HCT116 (cell line): Measurements from ENCODE around the gene SF3A2. TPM values are rescaled to one million over a fixed set of nuclear protein-coding genes. Genes with fewer than 3 reads are reported as not detected.

Source experiments
- ATAC-seq: fragments of 200-7000 bp; cut with Tn5 transposase; 2 replicates; pipeline ENCODE4 v1.9.1; 2020; ENCODE audit warnings: mild to moderate bottlenecking, moderate library complexity
- BruUV-seq: library from RNA; stranded (reverse); fragments of 400-500 nt; replicated peaks from 2 replicates; lab custom pipeline; 2021; lab: Mats Ljungman, UMichigan
- CTCF ChIA-PET: fragments of 300-600 bp; sonication (Branson Sonifier 250); formaldehyde crosslinking; loops from one replicate; lab custom pipeline; 2021; ENCODE audit warnings: antibody characterized with exemption; lab: Charles Lee
- POLR2A ChIA-PET: fragments of 300-600, 350-600 bp; sonication (Branson Sonifier 250); formaldehyde crosslinking; loops from one replicate; lab custom pipeline; 2021; ENCODE audit warnings: antibody characterized with exemption; lab: Charles Lee
- RAD21 ChIA-PET, 2 experiments: fragments of 300-600 bp; sonication (Branson Sonifier 250); formaldehyde crosslinking; loops; one replicate each; lab custom pipeline; 2023; ENCODE audit warnings: low total read pairs in 2 of 2; ENCODE audit not compliant: uncharacterized antibody in 2 of 2, unreplicated experiment in 2 of 2, low non-redundant PET in 1 of 2; lab: Charles Lee
- DNase-seq: peaks from one replicate; pipeline ENCODE4 v3.0.0-alpha.2; 2010; ENCODE audit warnings: low read depth, low spot score
- H2AFZ ChIP-seq: fragments of 200-600 bp; shearing (Covaris generic), sonication (generic); 2 replicates; pipeline ENCODE4 v1.6.1; 2017; ENCODE audit warnings: low read depth, mixed run types, mixed read lengths, antibody characterized with exemption, low read length; ENCODE audit not compliant: poor library complexity, severe bottlenecking
- H3K27ac ChIP-seq: 2 replicates; pipeline ENCODE4 v1.5.1; 2012; ENCODE audit warnings: low read depth, low read length
- H3K27me3 ChIP-seq: fragments of 200-600 bp; sonication (generic); 2 replicates; pipeline ENCODE4 v1.6.1; 2016; ENCODE audit warnings: mixed run types, low read length, mixed read lengths; ENCODE audit not compliant: insufficient read depth
- H3K36me3 ChIP-seq, 2 experiments: fragments of 200-500 bp in 1 of 2; fragments of 200-600 bp in 1 of 2; sonication (Bioruptor generic) in 1 of 2; sonication (generic) in 1 of 2; 2 replicates each; pipeline versions ENCODE4 v1.5.1 to v1.6.1; 2014 to 2016; ENCODE audit warnings: low read length in 2 of 2, inconsistent platforms in 1 of 2, mixed read lengths in 1 of 2, mixed run types in 1 of 2; ENCODE audit not compliant: insufficient read depth in 2 of 2, control insufficient read depth in 1 of 2
- H3K4me1 ChIP-seq, 2 experiments: fragments of 200-600 bp in 1 of 2; sonication (generic) in 1 of 2; 2 replicates each; pipeline versions ENCODE4 v1.5.1 to v1.6.1; 2012 to 2017; ENCODE audit warnings: low read length in 2 of 2, inconsistent platforms in 1 of 2, mild to moderate bottlenecking in 1 of 2, mixed read lengths in 1 of 2, mixed run types in 1 of 2, moderate library complexity in 1 of 2; ENCODE audit not compliant: insufficient read depth in 2 of 2, control insufficient read depth in 1 of 2
- H3K4me2 ChIP-seq: fragments of 200-600 bp; sonication (generic); 2 replicates; pipeline ENCODE4 v1.6.1; 2017; ENCODE audit warnings: mixed run types, low read length, mixed read lengths
- H3K4me3 ChIP-seq, 2 experiments: fragments of 200-600 bp in 1 of 2; sonication (generic) in 1 of 2; replicated peaks in 1 of 2; 2 replicates each; pipeline ENCODE4 v1.5.1; 2011 to 2016; ENCODE audit warnings: low read length in 2 of 2, control low read depth in 1 of 2, low read depth in 1 of 2, mild to moderate bottlenecking in 1 of 2, mixed read lengths in 1 of 2, mixed run types in 1 of 2
- H3K79me2 ChIP-seq: fragments of 200-600 bp; sonication (generic); 2 replicates; pipeline ENCODE4 v1.6.1; 2017; ENCODE audit warnings: mild to moderate bottlenecking, mixed run types, low read length, moderate library complexity, mixed read lengths; ENCODE audit not compliant: insufficient read depth
- H3K9ac ChIP-seq: fragments of 200-600 bp; sonication (generic); 2 replicates; pipeline ENCODE4 v1.6.1; 2016; ENCODE audit warnings: low read length, mixed read lengths
- H3K9me2 ChIP-seq: fragments of 200-600 bp; sonication (generic), shearing (Covaris generic); 2 replicates; pipeline ENCODE4 v1.6.1; 2017; ENCODE audit warnings: mixed run types, mild to moderate bottlenecking, moderate library complexity; ENCODE audit not compliant: insufficient read depth
- H3K9me3 ChIP-seq, 2 experiments: fragments of 200-500 bp in 1 of 2; fragments of 200-600 bp in 1 of 2; sonication (Bioruptor generic) in 1 of 2; sonication (generic) in 1 of 2; 2 replicates each; pipeline ENCODE4 v1.6.1; 2014 to 2017; ENCODE audit warnings: low read length in 2 of 2, mixed read lengths in 2 of 2, inconsistent platforms in 1 of 2, low read depth in 1 of 2, mild to moderate bottlenecking in 1 of 2, mixed run types in 1 of 2, moderate library complexity in 1 of 2; ENCODE audit not compliant: control insufficient read depth in 1 of 2, insufficient read depth in 1 of 2
- H4K20me1 ChIP-seq: fragments of 200-600 bp; sonication (generic), shearing (Covaris generic); 2 replicates; pipeline ENCODE4 v1.6.1; 2017; ENCODE audit warnings: mixed run types, mild to moderate bottlenecking, moderate library complexity; ENCODE audit not compliant: insufficient read depth
- CEBPB ChIP-seq: IDR thresholded peaks from 2 replicates; pipeline ENCODE4 v1.6.1; 2012; ENCODE audit warnings: low read depth
- CTCF ChIP-seq, 3 experiments: fragments of 200-600 bp in 1 of 3; sonication (generic) in 1 of 3; IDR thresholded peaks in 2 of 3; conservative IDR thresholded peaks in 1 of 3; 2 replicates each; pipeline ENCODE4 v1.5.1; 2012 to 2017; ENCODE audit warnings: low read depth in 2 of 3, low read length in 2 of 3, antibody characterized with exemption in 1 of 3, borderline replicate concordance in 1 of 3, control low read depth in 1 of 3, mild to moderate bottlenecking in 1 of 3, mixed read lengths in 1 of 3, mixed run types in 1 of 3, moderate library complexity in 1 of 3; ENCODE audit not compliant: insufficient read depth in 1 of 3
- EGR1 ChIP-seq: IDR thresholded peaks from 2 replicates; pipeline ENCODE4 v1.6.1; 2012; ENCODE audit warnings: low read depth
- ELF1 ChIP-seq: IDR thresholded peaks from 2 replicates; pipeline ENCODE4 v1.6.1; 2012; ENCODE audit warnings: low read depth, borderline replicate concordance
- EZH2 ChIP-seq: fragments of 200-600 bp; sonication (generic); IDR thresholded peaks from 2 replicates; pipeline ENCODE4 v1.6.1; 2017; ENCODE audit warnings: antibody characterized with exemption, mixed run types
- EZH2phosphoT487 ChIP-seq: fragments of 200-600 bp; IDR thresholded peaks from 2 replicates; pipeline ENCODE4 v1.6.1; 2018; ENCODE audit warnings: antibody characterized with exemption, borderline replicate concordance
- FOSL1 ChIP-seq: IDR thresholded peaks from 2 replicates; pipeline ENCODE4 v1.6.1; 2012; ENCODE audit warnings: low read depth
- JUND ChIP-seq: IDR thresholded peaks from 2 replicates; pipeline ENCODE4 v1.6.1; 2012
- POLR2A ChIP-seq: IDR thresholded peaks from 2 replicates; pipeline ENCODE4 v1.7.0; 2011; ENCODE audit warnings: borderline replicate concordance; ENCODE audit not compliant: insufficient read depth, insufficient read length; ENCODE audit errors: extremely low read depth
- POLR2AphosphoS5 ChIP-seq: IDR thresholded peaks from 2 replicates; pipeline ENCODE4 v1.6.1; 2011; ENCODE audit warnings: mild to moderate bottlenecking, low read depth, low read length, moderate library complexity
- RAD21 ChIP-seq: IDR thresholded peaks from 2 replicates; pipeline ENCODE4 v1.6.1; 2012; ENCODE audit warnings: low read depth, mild to moderate bottlenecking
- REST ChIP-seq: IDR thresholded peaks from 2 replicates; pipeline ENCODE4 v1.6.1; 2012; ENCODE audit warnings: low read depth
- TCF7L2 ChIP-seq: IDR thresholded peaks from 2 replicates; pipeline ENCODE4 v1.7.0; 2011; ENCODE audit warnings: borderline replicate concordance, inconsistent platforms; ENCODE audit not compliant: insufficient read depth, insufficient read length; ENCODE audit errors: extremely low read depth
- YY1 ChIP-seq: IDR thresholded peaks from 2 replicates; pipeline ENCODE4 v1.6.1; 2011; ENCODE audit warnings: low read length, low read depth, moderate library complexity, mild to moderate bottlenecking; ENCODE audit not compliant: insufficient replicate concordance; ENCODE audit errors: extremely low read depth
- ZNF274 ChIP-seq: fragments of 200-500 bp; sonication (Bioruptor generic); IDR thresholded peaks from 2 replicates; pipeline ENCODE4 v1.6.1; 2014; ENCODE audit warnings: mild to moderate bottlenecking, low read depth, low read length, inconsistent platforms
- intact Hi-C: fragments of 100-400 bp; cut with micrococcal nuclease; formaldehyde crosslinking; loops from 2 replicates; pipeline ENCODE4 v1.10.0; 2022
- total RNA-seq: library from RNA; stranded (reverse); gene quantifications from one replicate; pipeline ENCODE4 v1.2.1, GENCODE V29; 2021; ENCODE audit not compliant: unreplicated experiment
- TF ChIP-seq, protein P1 (sequence below): IDR thresholded peaks from 2 replicates; pipeline ENCODE4 v1.6.1; 2011; ENCODE audit warnings: mild to moderate bottlenecking, low read length, moderate library complexity; ENCODE audit not compliant: insufficient replicate concordance; ENCODE audit errors: extremely low read depth
- TF ChIP-seq, protein P2 (sequence below): IDR thresholded peaks from 2 replicates; pipeline ENCODE4 v1.6.1; 2012
- TF ChIP-seq, protein P3 (sequence below): IDR thresholded peaks from 2 replicates; pipeline ENCODE4 v1.6.1; 2012

The SF3A2 gene
- total RNA-seq, 1 experiment from 2014 or later, result 166 TPM

- H3K9ac ChIP-seq, result no peak overlapping the region
- no peak overlapping the region for H3K4me2 ChIP-seq
- BruUV-seq, result no TSS peak
- CTCF ChIA-PET, result no interaction called here
- H3K79me2 ChIP-seq, result no peaks in the 10 kb centered on the region
- intact Hi-C loops, result no loop called here
- no peak overlapping the region for H2AFZ ChIP-seq
- H3K27ac ChIP-seq, result no peak overlapping the region
- H3K36me3 ChIP-seq, result no peaks in the 10 kb centered on the region
- RAD21 ChIA-PET, result no interaction called here
- no peaks in the 10 kb centered on the region for H3K4me1 ChIP-seq
- no peaks in the 10 kb centered on the region for H3K9me2 ChIP-seq
- no peaks in the 10 kb centered on the region for H4K20me1 ChIP-seq
- POLR2A ChIA-PET, result interaction anchor here (0.6 kb wide), 1 partner anchor 29 kb away, joined by 8 read pairs; no protein-coding TSS in a partner anchor
- H3K4me3 ChIP-seq, result no peak overlapping the region
- TF ChIP-seq, protein P1, sequence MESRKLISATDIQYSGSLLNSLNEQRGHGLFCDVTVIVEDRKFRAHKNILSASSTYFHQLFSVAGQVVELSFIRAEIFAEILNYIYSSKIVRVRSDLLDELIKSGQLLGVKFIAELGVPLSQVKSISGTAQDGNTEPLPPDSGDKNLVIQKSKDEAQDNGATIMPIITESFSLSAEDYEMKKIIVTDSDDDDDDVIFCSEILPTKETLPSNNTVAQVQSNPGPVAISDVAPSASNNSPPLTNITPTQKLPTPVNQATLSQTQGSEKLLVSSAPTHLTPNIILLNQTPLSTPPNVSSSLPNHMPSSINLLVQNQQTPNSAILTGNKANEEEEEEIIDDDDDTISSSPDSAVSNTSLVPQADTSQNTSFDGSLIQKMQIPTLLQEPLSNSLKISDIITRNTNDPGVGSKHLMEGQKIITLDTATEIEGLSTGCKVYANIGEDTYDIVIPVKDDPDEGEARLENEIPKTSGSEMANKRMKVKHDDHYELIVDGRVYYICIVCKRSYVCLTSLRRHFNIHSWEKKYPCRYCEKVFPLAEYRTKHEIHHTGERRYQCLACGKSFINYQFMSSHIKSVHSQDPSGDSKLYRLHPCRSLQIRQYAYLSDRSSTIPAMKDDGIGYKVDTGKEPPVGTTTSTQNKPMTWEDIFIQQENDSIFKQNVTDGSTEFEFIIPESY, result no peak
- TF ChIP-seq, protein P2, sequence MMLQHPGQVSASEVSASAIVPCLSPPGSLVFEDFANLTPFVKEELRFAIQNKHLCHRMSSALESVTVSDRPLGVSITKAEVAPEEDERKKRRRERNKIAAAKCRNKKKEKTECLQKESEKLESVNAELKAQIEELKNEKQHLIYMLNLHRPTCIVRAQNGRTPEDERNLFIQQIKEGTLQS, result no peak
- TF ChIP-seq YY1, result no peak
- no peak for TF ChIP-seq EGR1
- no peak for TF ChIP-seq TCF7L2
- TF ChIP-seq POLR2AphosphoS5, result no peak
- TF ChIP-seq FOSL1, result no peak
- TF ChIP-seq CEBPB, result no peak
- TF ChIP-seq REST, result no peak
- no peak for TF ChIP-seq RAD21
- TF ChIP-seq, protein P3, sequence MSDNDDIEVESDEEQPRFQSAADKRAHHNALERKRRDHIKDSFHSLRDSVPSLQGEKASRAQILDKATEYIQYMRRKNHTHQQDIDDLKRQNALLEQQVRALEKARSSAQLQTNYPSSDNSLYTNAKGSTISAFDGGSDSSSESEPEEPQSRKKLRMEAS, result no peak
- TF ChIP-seq CTCF (IDR thresholded peaks at IDR 0.05 in 2 of 3, conservative IDR thresholded peaks at IDR 0.05 in 1 of 3; ENCODE audit: borderline replicate concordance in 1 of 3, insufficient read depth in 1 of 3, low read depth in 2 of 3, low read length in 2 of 3), result no peak
- TF ChIP-seq ELF1, result no peak
- no peak for TF ChIP-seq EZH2
- TF ChIP-seq EZH2phosphoT487, result no peak
- no peak for TF ChIP-seq POLR2A
- no peak for TF ChIP-seq ZNF274
- no peak for TF ChIP-seq JUND
- TF ChIP-seq, all 23 proteins: peak for 0
- ATAC-seq (0 out of 2 replicates have a peak, but pooled peaks have one; percentile 23), DNase-seq (no peak)
- H3K9me3 ChIP-seq, result no peaks in the 10 kb centered on the region
- H3K27me3 ChIP-seq, result no peaks in the 10 kb centered on the region
Observed at GRCh38 chr19:2288818-2289713, 52.4 kb downstream of the SF3A2 start.
